GM19240 (cell line): ENCODE results near the gene SPTBN2.
A peak's percentile ranks its signal among the peaks of the same experiment; 100 is the strongest.

Source experiments
- DNase-seq: peaks from one replicate; pipeline ENCODE4 v3.0.0; 2011; ENCODE audit warnings: low spot score; ENCODE audit not compliant: insufficient read length

SPTBN2 gene

GRCh38 chr11:66728693-66729385 is at the start of gene SPTBN2:
Gene SPTBN2 (minus strand): TSS chr11:66729216. CDS start chr11:66721240, 7,976 bp downstream.
- DNase-seq, result no peak

- DNase-seq, result no peak
These were observed 39.8 kb upstream of the SPTBN2 start for GRCh38 chr11:66768818-66769217.

- no peak for DNase-seq
These were observed 39.1 kb upstream of the SPTBN2 start for GRCh38 chr11:66768088-66768521.

GRCh38 chr11:66767666-66768065 is 38.6 kb upstream of the SPTBN2 start:
- no peak for DNase-seq

- no peak for DNase-seq
These were observed 37.7 kb upstream of the SPTBN2 start for GRCh38 chr11:66766681-66767080.

- no peak for DNase-seq
These were observed 33.1 kb upstream of the SPTBN2 start for GRCh38 chr11:66762088-66762487.

- DNase-seq, result no peak
These were observed 23.1 kb upstream of the SPTBN2 start for GRCh38 chr11:66752148-66752547.

GRCh38 chr11:66749091-66749490 is 20.1 kb upstream of the SPTBN2 start:
- DNase-seq, result no peak

- no peak for DNase-seq
These were observed 18.5 kb upstream of the SPTBN2 start for GRCh38 chr11:66747480-66747879.

GRCh38 chr11:66745356-66746235 is 16.6 kb upstream of the SPTBN2 start:
- no peak for DNase-seq

- DNase-seq, result peak; percentile 95
These were observed 15.7 kb upstream of the SPTBN2 start for GRCh38 chr11:66744485-66745355.

- DNase-seq, result no peak
These were observed 14.4 kb upstream of the SPTBN2 start for GRCh38 chr11:66743271-66743968.

- DNase-seq, result no peak
These were observed 12.1 kb upstream of the SPTBN2 start for GRCh38 chr11:66741153-66741552.

- no peak for DNase-seq
These were observed 11.0 kb upstream of the SPTBN2 start for GRCh38 chr11:66739983-66740382.

GRCh38 chr11:66734215-66734614 is 5.2 kb upstream of the SPTBN2 start:
- DNase-seq, result no peak

- DNase-seq, result no peak
These were observed 431 bp upstream of the SPTBN2 start for GRCh38 chr11:66729447-66729846.

- DNase-seq, result no peak
These were observed 851 bp downstream of the SPTBN2 start for GRCh38 chr11:66728038-66728692.

GRCh38 chr11:66727282-66728037 is 1.6 kb downstream of the SPTBN2 start:
- DNase-seq, result no peak

- no peak for DNase-seq
These were observed 3.4 kb downstream of the SPTBN2 start for GRCh38 chr11:66725647-66726046.

- no peak for DNase-seq
These were observed 3.9 kb downstream of the SPTBN2 start for GRCh38 chr11:66725114-66725513.
